Effector memory CD8-positive, alpha-beta T cell (primary cell): ENCODE measurements around the gene ADAM8.
A peak's percentile ranks its signal among the peaks of the same experiment; 100 is the strongest.
"Not testable (repeated sequence)": the region's sequence is repeated elsewhere in the genome, so short reads cannot be mapped to it uniquely, and the experiment has no call there.

ENCODE experiments used
- ATAC-seq: fragments of 150-1000 bp; cut with Tn5 transposase; replicated peaks from 2 replicates; pipeline ENCODE4 v1.10.0; 2021; ENCODE audit warnings: mild to moderate bottlenecking, moderate library complexity
- DNase-seq, 3 experiments: peaks; one replicate each; pipeline ENCODE4 v3.0.0; 2021
- H3K27ac Mint-ChIP-seq, 2 donors: one replicate each; pipeline ENCODE4 v1.8.0; 2022; ENCODE audit warnings: mild to moderate bottlenecking in 2 of 2, mixed read lengths in 2 of 2, moderate library complexity in 2 of 2
- H3K27me3 Mint-ChIP-seq, 2 donors: one replicate each; pipeline ENCODE4 v1.8.0; 2022; ENCODE audit warnings: mixed read lengths in 2 of 2
- H3K36me3 Mint-ChIP-seq: one replicate; pipeline ENCODE4 v1.8.0; 2022; ENCODE audit warnings: mild to moderate bottlenecking, moderate library complexity, mixed read lengths; ENCODE audit not compliant: insufficient read depth
- H3K4me1 Mint-ChIP-seq, 2 donors: one replicate each; pipeline ENCODE4 v1.8.0; 2022; ENCODE audit warnings: low read depth in 2 of 2, mixed read lengths in 2 of 2
- H3K4me3 Mint-ChIP-seq, 2 donors: one replicate each; pipeline ENCODE4 v1.8.0; 2022; ENCODE audit warnings: mild to moderate bottlenecking in 2 of 2, mixed read lengths in 2 of 2, moderate library complexity in 2 of 2
- H3K9me3 Mint-ChIP-seq, 2 donors: one replicate each; pipeline ENCODE4 v1.8.0; 2022; ENCODE audit warnings: mixed read lengths in 2 of 2

The ADAM8 gene

DNA sequence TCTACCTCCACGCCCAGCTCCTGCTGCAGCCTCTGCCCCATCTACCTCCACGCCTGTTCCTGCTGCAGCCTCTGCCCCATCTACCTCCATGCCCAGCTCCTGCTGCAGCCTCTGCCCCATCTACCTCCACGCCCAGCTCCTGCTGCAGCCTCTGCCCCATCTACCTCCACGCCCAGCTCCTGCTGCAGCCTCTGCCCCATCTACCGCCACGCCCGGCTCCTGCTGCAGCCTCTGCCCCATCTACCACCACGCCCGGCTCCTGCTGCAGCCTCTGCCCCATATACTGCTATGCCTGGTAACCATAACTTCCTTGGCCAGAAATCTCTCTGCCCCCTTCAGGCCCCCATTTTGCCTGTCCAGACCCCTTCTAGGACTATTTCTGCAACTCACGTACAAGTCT lies 11.6 kb downstream of the ADAM8 start:
- peaks cover 38 to 45% of the 10 kb centered on the region in 2 donors for H3K4me1 Mint-ChIP-seq
- peaks cover 56% of the 10 kb centered on the region for H3K36me3 Mint-ChIP-seq
- H3K4me3 Mint-ChIP-seq, result peak overlapping the region; percentile 62 to 64
- not testable (repeated sequence) for ATAC-seq, H3K9me3 Mint-ChIP-seq, H3K27me3 Mint-ChIP-seq, DNase-seq
- peak overlapping the region in 1 of 2 donors; percentile 75 for H3K27ac Mint-ChIP-seq

- Mint-ChIP-seq H3K9me3 (no peaks in the 10 kb centered on the region), H3K4me1 (peaks cover 43 to 51% of the 10 kb centered on the region in 2 donors), H3K36me3 (peaks cover 53% of the 10 kb centered on the region), H3K27me3 (no peaks in the 10 kb centered on the region), H3K27ac (peak overlapping the region; percentile 55 to 62), H3K4me3 (peak overlapping the region; percentile 74 to 75)
- ATAC-seq (peak; percentile 30), DNase-seq (peak in 1 of 3 experiments; percentile 33)
Measured at GRCh38 chr10:133264461-133264860, 12.2 kb downstream of the ADAM8 start.

DNA sequence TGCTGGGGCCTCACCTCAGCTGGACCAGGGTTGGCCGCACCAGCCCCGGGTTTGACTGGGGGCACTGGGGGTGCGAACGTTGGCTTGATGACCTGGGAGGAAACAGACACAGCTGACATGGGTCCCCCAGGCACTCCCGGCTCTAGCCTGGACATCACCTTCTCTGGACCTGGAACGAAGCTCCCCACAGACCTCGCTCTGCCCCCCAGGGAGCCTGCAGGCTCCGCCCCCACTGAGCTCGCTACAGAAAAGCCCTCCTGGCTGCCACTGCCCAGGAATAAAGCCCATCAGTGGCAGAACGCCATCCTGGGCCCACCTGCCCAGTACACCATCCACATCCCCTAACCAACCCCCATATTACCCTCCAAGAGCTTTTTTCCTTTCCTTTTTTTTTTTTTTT lies 13.0 kb downstream of the ADAM8 start:
- no peaks in the 10 kb centered on the region for H3K27me3 Mint-ChIP-seq
- peak overlapping the region in 1 of 2 donors; percentile 62 for H3K27ac Mint-ChIP-seq
- no peaks in the 10 kb centered on the region for H3K9me3 Mint-ChIP-seq
- ATAC-seq (no peak), DNase-seq (no peak)
- H3K4me1 Mint-ChIP-seq, result peaks cover 49 to 57% of the 10 kb centered on the region in 2 donors
- H3K4me3 Mint-ChIP-seq, result peak overlapping the region; percentile 74 to 75
- peaks cover 58% of the 10 kb centered on the region for H3K36me3 Mint-ChIP-seq

GRCh38 chr10:133262696-133263095 lies 14.0 kb downstream of the ADAM8 start:
- no peak for DNase-seq
- Mint-ChIP-seq H3K9me3 (no peaks in the 10 kb centered on the region), H3K4me3 (peak overlapping the region; percentile 58 to 73), H3K36me3 (peaks cover 57% of the 10 kb centered on the region), H3K4me1 (peaks cover 54 to 62% of the 10 kb centered on the region in 2 donors), H3K27ac (peak overlapping the region in 1 of 2 donors; percentile 65), H3K27me3 (no peaks in the 10 kb centered on the region)
- ATAC-seq, result no peak

- Mint-ChIP-seq H3K9me3 (no peaks in the 10 kb centered on the region), H3K27me3 (no peaks in the 10 kb centered on the region), H3K36me3 (peaks cover 48% of the 10 kb centered on the region), H3K27ac (peak overlapping the region; percentile 86 to 93), H3K4me3 (peak overlapping the region; percentile 77), H3K4me1 (peaks cover 57 to 67% of the 10 kb centered on the region in 2 donors)
- DNase-seq (peak; percentile 67 to 71 (median 70)), ATAC-seq (peak; percentile 51)
Measured at GRCh38 chr10:133261726-133262325, 14.8 kb downstream of the ADAM8 start.

GRCh38 chr10:133260895-133261725 lies 15.6 kb downstream of the ADAM8 start:
- DNase-seq, result peak; percentile 60 to 66 (median 60)
- Mint-ChIP-seq H3K9me3 (no peaks in the 10 kb centered on the region), H3K36me3 (peaks cover 46% of the 10 kb centered on the region), H3K27ac (peak overlapping the region; percentile 86 to 93), H3K27me3 (no peaks in the 10 kb centered on the region), H3K4me1 (peaks cover 57 to 67% of the 10 kb centered on the region in 2 donors), H3K4me3 (peak overlapping the region; percentile 77)
- peak; percentile 70 for ATAC-seq

DNA sequence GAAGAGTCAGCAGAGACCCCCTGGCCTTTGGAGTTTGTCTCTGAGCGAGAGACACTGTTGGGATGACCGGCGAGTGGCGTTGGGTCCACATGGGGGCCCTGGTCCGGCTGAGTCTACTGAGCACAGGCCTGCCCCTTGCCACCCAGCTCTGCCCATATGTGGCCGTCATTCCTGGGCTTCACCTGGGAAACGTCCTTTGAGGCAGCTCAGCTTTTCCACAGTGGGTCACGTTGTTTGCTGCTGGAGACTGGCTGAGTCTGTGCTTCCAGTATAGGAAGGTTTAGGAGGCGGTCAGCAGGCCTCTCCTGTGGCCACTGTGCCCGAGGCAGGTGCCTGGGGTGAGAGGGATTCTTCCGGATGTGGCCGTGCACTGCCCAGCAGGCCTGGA lies 17.1 kb downstream of the ADAM8 start:
- H3K27ac Mint-ChIP-seq, result peak overlapping the region; percentile 71 to 93

DNA sequence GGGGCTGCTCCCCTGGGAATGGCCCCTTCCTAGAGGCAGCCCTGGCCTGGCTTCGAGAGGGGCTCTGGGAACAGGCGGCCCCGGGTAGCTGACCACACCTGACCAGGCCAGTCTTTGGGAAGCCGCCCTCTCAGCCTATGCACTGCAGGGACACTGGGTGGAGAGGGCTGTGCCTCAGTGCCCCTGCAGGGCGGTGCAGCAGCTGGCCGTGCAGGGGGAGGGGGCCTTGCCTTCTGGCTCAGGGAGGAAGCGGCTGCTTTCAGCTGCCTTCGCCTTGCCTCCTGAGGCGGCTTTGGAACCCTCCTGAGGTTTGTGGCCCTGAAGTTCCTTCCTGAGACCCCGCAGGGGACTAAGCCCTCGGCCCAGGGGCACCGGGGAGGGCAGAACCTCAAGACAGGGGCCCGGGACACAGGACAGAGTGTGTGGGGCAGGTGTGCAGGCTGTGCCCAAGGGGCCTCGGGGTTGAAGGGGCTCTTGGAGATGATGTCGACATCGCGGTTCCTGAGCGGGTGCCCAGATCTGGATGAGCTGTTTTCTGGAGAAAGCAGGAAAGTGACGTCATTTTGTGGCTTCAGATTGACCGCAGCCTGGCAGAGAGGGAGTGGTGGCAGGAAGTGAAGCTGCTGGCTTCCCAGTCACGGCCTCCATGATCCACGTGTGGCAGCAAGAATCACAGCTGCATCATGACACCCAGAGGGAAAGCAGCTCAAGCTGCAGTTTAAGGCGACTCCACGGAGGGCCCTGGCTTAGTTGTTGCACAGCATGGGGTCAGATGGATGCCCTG lies 17.7 kb downstream of the ADAM8 start:
- peaks cover 29% of the 10 kb centered on the region for H3K36me3 Mint-ChIP-seq
- ATAC-seq (peak; percentile 33), DNase-seq (peak; percentile 45 to 52 (median 51))
- H3K4me1 Mint-ChIP-seq, result peaks cover 41 to 48% of the 10 kb centered on the region in 2 donors
- no peaks in the 10 kb centered on the region for H3K9me3 Mint-ChIP-seq
- H3K4me3 Mint-ChIP-seq, result peak overlapping the region; percentile 46 to 77
- peak overlapping the region; percentile 71 to 93 for H3K27ac Mint-ChIP-seq
- no peaks in the 10 kb centered on the region for H3K27me3 Mint-ChIP-seq

More for the DNA sequence above, 17.1 kb downstream of the ADAM8 start:
- peaks cover 47 to 53% of the 10 kb centered on the region in 2 donors for H3K4me1 Mint-ChIP-seq
- peaks cover 34% of the 10 kb centered on the region for H3K36me3 Mint-ChIP-seq
- H3K4me3 Mint-ChIP-seq, result peak overlapping the region; percentile 46 to 77
- H3K9me3 Mint-ChIP-seq, result no peaks in the 10 kb centered on the region
- no peak for ATAC-seq
- H3K27me3 Mint-ChIP-seq, result no peaks in the 10 kb centered on the region
- no peak for DNase-seq

GRCh38 chr10:133258066-133258817 lies 18.4 kb downstream of the ADAM8 start:
- Mint-ChIP-seq H3K9me3 (no peaks in the 10 kb centered on the region), H3K27ac (peak overlapping the region; percentile 72 to 79), H3K4me1 (peaks cover 34 to 40% of the 10 kb centered on the region in 2 donors), H3K36me3 (peaks cover 23% of the 10 kb centered on the region), H3K27me3 (no peaks in the 10 kb centered on the region), H3K4me3 (peak overlapping the region; percentile 54 to 73)
- peak in 1 of 3 experiments; percentile 23 for DNase-seq
- ATAC-seq, result peak; percentile 3

DNA sequence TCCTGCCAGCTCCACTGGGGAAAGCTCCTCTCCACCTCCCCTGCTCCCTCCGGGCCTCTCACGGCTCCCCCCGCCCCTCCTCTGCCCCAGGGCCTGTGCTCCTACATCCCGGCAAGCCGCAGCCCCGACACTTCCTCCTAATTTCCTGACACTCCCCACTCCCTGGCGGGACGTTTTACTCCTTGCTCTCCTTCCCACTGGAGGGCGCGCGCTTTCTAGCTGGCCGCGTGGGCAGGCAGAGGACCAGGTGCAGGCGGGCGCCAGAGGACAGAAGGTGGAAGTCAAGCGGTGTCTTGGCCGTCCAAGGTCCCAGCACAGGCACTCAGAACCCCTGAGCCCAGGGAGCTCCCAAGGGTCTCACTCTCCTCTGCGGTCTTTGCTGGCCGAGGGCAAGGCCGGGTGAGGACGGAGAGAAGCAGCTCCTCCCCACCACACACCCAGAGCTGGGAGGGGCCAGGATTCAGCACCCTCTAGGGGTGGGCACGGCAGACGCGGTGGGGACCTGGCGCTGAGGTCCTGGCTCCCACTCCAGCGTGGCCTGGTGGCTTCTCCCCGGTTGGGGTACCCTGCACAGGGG lies 19.1 kb downstream of the ADAM8 start:
- ATAC-seq (no peak), DNase-seq (peak in 1 of 3 experiments; percentile 22)
- H3K9me3 Mint-ChIP-seq, result no peaks in the 10 kb centered on the region
- H3K4me3 Mint-ChIP-seq, result peak overlapping the region; percentile 54 to 73
- peaks cover 31 to 39% of the 10 kb centered on the region in 2 donors for H3K4me1 Mint-ChIP-seq
- peaks cover 23% of the 10 kb centered on the region for H3K36me3 Mint-ChIP-seq
- H3K27ac Mint-ChIP-seq, result peak overlapping the region; percentile 72 to 79
- no peaks in the 10 kb centered on the region for H3K27me3 Mint-ChIP-seq

DNA sequence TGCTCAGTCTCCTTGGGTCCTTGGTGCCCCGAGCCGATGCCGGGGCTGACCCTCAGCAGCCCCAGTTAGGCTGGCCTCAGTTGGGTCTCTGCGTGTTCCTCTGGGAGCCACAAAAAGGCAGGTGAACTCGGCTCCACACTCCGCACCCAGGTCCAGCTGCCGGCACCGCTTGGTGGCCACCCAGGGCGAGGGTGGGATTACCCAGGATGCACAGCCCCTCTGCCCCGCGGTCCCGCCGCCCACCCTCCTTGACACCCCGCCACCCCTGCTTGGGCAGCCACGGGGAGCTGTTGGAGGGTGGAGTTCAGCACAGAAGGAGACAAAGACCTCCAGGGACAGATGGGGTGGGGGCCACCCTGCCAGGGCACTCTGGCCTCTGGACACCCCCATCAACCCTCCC lies 21.3 kb downstream of the ADAM8 start:
- peaks cover 10% of the 10 kb centered on the region for H3K36me3 Mint-ChIP-seq
- no peak overlapping the region for H3K27ac Mint-ChIP-seq
- no peak for DNase-seq
- H3K4me1 Mint-ChIP-seq, result peaks cover 22 to 25% of the 10 kb centered on the region in 2 donors
- ATAC-seq, result no peak
- H3K4me3 Mint-ChIP-seq, result no peak overlapping the region
- peaks cover 0 to 3% of the 10 kb centered on the region in 2 donors for H3K27me3 Mint-ChIP-seq
- H3K9me3 Mint-ChIP-seq, result no peaks in the 10 kb centered on the region

DNA sequence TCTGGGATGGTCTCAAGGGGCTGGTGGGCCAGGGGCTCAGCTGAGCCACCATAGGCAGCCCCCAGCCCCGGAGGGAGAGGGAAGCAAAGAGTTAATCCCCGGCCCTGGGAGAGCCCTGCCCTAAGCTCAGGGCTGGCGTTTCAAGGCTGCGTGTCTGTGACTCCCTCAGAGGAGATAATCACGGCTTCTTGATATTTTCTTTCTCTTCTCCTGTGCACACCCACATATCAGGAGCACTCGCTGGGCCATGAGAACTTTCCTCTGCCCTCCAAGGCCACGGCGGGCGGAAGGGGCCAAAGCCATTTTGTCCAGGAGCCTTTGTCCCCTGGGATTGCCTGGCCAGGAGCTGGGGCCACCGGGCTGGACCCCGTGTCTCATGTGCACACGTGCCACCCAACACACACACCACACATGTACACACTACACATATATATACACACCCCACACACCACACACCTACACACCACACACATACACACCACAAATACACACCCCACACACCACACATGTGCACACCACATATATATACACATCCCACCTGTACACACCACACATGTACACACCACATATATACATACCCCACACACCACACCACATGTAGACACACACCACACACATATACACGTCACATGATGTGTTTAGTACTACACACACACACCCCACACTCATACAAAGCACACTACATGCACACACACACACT lies 22.1 kb downstream of the ADAM8 start:
- ATAC-seq (no peak), DNase-seq (no peak)
- Mint-ChIP-seq H3K27me3 (peaks cover 0 to 7% of the 10 kb centered on the region in 2 donors), H3K9me3 (no peaks in the 10 kb centered on the region), H3K27ac (peak overlapping the region in 1 of 2 donors; percentile 44), H3K36me3 (peaks cover 5% of the 10 kb centered on the region), H3K4me1 (peaks cover 15 to 21% of the 10 kb centered on the region in 2 donors), H3K4me3 (no peak overlapping the region)
